Measurements from ENCODE around the gene GPR83. TPM values are rescaled to one million over a fixed set of nuclear protein-coding genes. Genes with fewer than 3 reads are reported as not detected.
A peak's percentile ranks its signal among the peaks of the same experiment; 100 is the strongest.
"Not testable (repeated sequence)": the region's sequence is repeated elsewhere in the genome, so short reads cannot be mapped to it uniquely, and the experiment has no call there.

Gene GPR83
- total RNA-seq, 1 experiment from 2014 or later: 0.11 TPM

GRCh38 chr11:94400050-94400449 is 1.2 kb downstream of the GPR83 start:
- H3K27ac ChIP-seq (ENCODE audit: low read length): no peak overlapping the region
- no peaks in the 10 kb centered on the region for H3K36me3 ChIP-seq (ENCODE audit: insufficient read depth, low read length)
- no peak overlapping the region for H3K9ac ChIP-seq (ENCODE audit: low read length)
- H3K79me2 ChIP-seq (ENCODE audit: low read length): no peaks in the 10 kb centered on the region
- DNase-seq: no peak
- H3K9me3 ChIP-seq (ENCODE audit: low read length): no peaks in the 10 kb centered on the region
- H3K4me1 ChIP-seq (ENCODE audit: low read length): no peaks in the 10 kb centered on the region
- no peaks in the 10 kb centered on the region for H3K9me2 ChIP-seq (replicated peaks; ENCODE audit: insufficient read depth, low read length)
- no peaks in the 10 kb centered on the region for H3K27me3 ChIP-seq (ENCODE audit: low read length)
- no peak overlapping the region for H2AFZ ChIP-seq (ENCODE audit: low read length)
- H3K4me2 ChIP-seq (ENCODE audit: low read depth, low read length, poor library complexity, severe bottlenecking): no peak overlapping the region
- peaks cover 8% of the 10 kb centered on the region; the same call in 1 of the 2 replicates for H4K20me1 ChIP-seq (ENCODE audit: insufficient read depth, low read depth, low read length)
- H3K4me3 ChIP-seq (ENCODE audit: low read length): no peak overlapping the region

GRCh38 chr11:94398101-94398500 is 3.1 kb downstream of the GPR83 start:
- no peak overlapping the region for H2AFZ ChIP-seq (ENCODE audit: low read length)
- H3K9me3 ChIP-seq (ENCODE audit: low read length): no peaks in the 10 kb centered on the region
- no peak overlapping the region for H3K4me3 ChIP-seq (ENCODE audit: low read length)
- H3K36me3 ChIP-seq (ENCODE audit: insufficient read depth, low read length): no peaks in the 10 kb centered on the region
- no peak for DNase-seq
- H3K27ac ChIP-seq (ENCODE audit: low read length): no peak overlapping the region
- H3K4me2 ChIP-seq (ENCODE audit: low read depth, low read length, poor library complexity, severe bottlenecking): no peak overlapping the region
- H3K79me2 ChIP-seq (ENCODE audit: low read length): no peaks in the 10 kb centered on the region
- no peak overlapping the region for H3K9ac ChIP-seq (ENCODE audit: low read length)
- H4K20me1 ChIP-seq (ENCODE audit: insufficient read depth, low read depth, low read length): no peaks in the 10 kb centered on the region
- H3K9me2 ChIP-seq (replicated peaks; ENCODE audit: insufficient read depth, low read length): no peaks in the 10 kb centered on the region
- no peaks in the 10 kb centered on the region for H3K4me1 ChIP-seq (ENCODE audit: low read length)
- H3K27me3 ChIP-seq (ENCODE audit: low read length): no peaks in the 10 kb centered on the region

- Histone ChIP-seq H3K4me3 (ENCODE audit: low read length) (no peak overlapping the region), H3K27me3 (ENCODE audit: low read length) (no peaks in the 10 kb centered on the region), H3K27ac (ENCODE audit: low read length) (no peak overlapping the region), H3K79me2 (ENCODE audit: low read length) (no peaks in the 10 kb centered on the region), H3K4me1 (ENCODE audit: low read length) (no peaks in the 10 kb centered on the region), H3K36me3 (ENCODE audit: insufficient read depth, low read length) (no peaks in the 10 kb centered on the region), H2AFZ (ENCODE audit: low read length) (no peak overlapping the region), H3K9ac (ENCODE audit: low read length) (no peak overlapping the region), H3K4me2 (ENCODE audit: low read depth, low read length, poor library complexity, severe bottlenecking) (no peak overlapping the region), H4K20me1 (ENCODE audit: insufficient read depth, low read depth, low read length) (no peaks in the 10 kb centered on the region), H3K9me2 (replicated peaks; ENCODE audit: insufficient read depth, low read length) (no peaks in the 10 kb centered on the region), H3K9me3 (ENCODE audit: low read length) (no peaks in the 10 kb centered on the region)
- DNase-seq: no peak
Observed at GRCh38 chr11:94396282-94396681, 4.9 kb downstream of the GPR83 start.

GRCh38 chr11:94391937-94392336 is 9.3 kb downstream of the GPR83 start:
- H3K9me2 ChIP-seq (replicated peaks; ENCODE audit: insufficient read depth, low read length); H3K4me1 ChIP-seq (ENCODE audit: low read length); H3K27ac ChIP-seq (ENCODE audit: low read length); H3K9ac ChIP-seq (ENCODE audit: low read length); H3K4me3 ChIP-seq (ENCODE audit: low read length); H3K27me3 ChIP-seq (ENCODE audit: low read length); H3K36me3 ChIP-seq (ENCODE audit: insufficient read depth, low read length); H2AFZ ChIP-seq (ENCODE audit: low read length); H3K9me3 ChIP-seq (ENCODE audit: low read length); H3K4me2 ChIP-seq (ENCODE audit: low read depth, low read length, poor library complexity, severe bottlenecking); DNase-seq; H4K20me1 ChIP-seq (ENCODE audit: insufficient read depth, low read depth, low read length); H3K79me2 ChIP-seq (ENCODE audit: low read length): not testable (repeated sequence)

- peak; percentile 4 for DNase-seq
- Histone ChIP-seq H3K36me3 (ENCODE audit: insufficient read depth, low read length) (no peaks in the 10 kb centered on the region), H3K79me2 (ENCODE audit: low read length) (no peaks in the 10 kb centered on the region), H3K27ac (ENCODE audit: low read length) (no peak overlapping the region), H3K27me3 (ENCODE audit: low read length) (0 out of 2 replicates have a peak, but pooled peaks cover 5% of the 10 kb centered on the region), H2AFZ (ENCODE audit: low read length) (no peak overlapping the region), H3K9me3 (ENCODE audit: low read length) (no peaks in the 10 kb centered on the region), H3K4me2 (ENCODE audit: low read depth, low read length, poor library complexity, severe bottlenecking) (no peak overlapping the region), H4K20me1 (ENCODE audit: insufficient read depth, low read depth, low read length) (no peaks in the 10 kb centered on the region), H3K4me3 (ENCODE audit: low read length) (no peak overlapping the region), H3K4me1 (ENCODE audit: low read length) (no peaks in the 10 kb centered on the region), H3K9ac (ENCODE audit: low read length) (no peak overlapping the region), H3K9me2 (replicated peaks; ENCODE audit: insufficient read depth, low read length) (no peaks in the 10 kb centered on the region)
Observed at GRCh38 chr11:94379613-94380012, 21.6 kb downstream of the GPR83 start.

- H3K9me3 ChIP-seq (ENCODE audit: low read length): no peaks in the 10 kb centered on the region
- H3K79me2 ChIP-seq (ENCODE audit: low read length): no peaks in the 10 kb centered on the region
- H3K4me2 ChIP-seq (ENCODE audit: low read depth, low read length, poor library complexity, severe bottlenecking): no peak overlapping the region
- H2AFZ ChIP-seq (ENCODE audit: low read length): no peak overlapping the region
- no peak for DNase-seq
- no peaks in the 10 kb centered on the region for H3K9me2 ChIP-seq (replicated peaks; ENCODE audit: insufficient read depth, low read length)
- H3K27ac ChIP-seq (ENCODE audit: low read length): no peak overlapping the region
- H3K4me1 ChIP-seq (ENCODE audit: low read length): no peaks in the 10 kb centered on the region
- H3K36me3 ChIP-seq (ENCODE audit: insufficient read depth, low read length): no peaks in the 10 kb centered on the region
- H4K20me1 ChIP-seq (ENCODE audit: insufficient read depth, low read depth, low read length): no peaks in the 10 kb centered on the region
- no peak overlapping the region for H3K4me3 ChIP-seq (ENCODE audit: low read length)
- H3K9ac ChIP-seq (ENCODE audit: low read length): no peak overlapping the region
- 0 out of 2 replicates have a peak, but pooled peaks cover 5% of the 10 kb centered on the region for H3K27me3 ChIP-seq (ENCODE audit: low read length)
Observed at GRCh38 chr11:94376841-94377240, 24.4 kb downstream of the GPR83 start.

GRCh38 chr11:94370576-94370975 is 30.6 kb downstream of the GPR83 start:
- H3K9me2 ChIP-seq (replicated peaks; ENCODE audit: insufficient read depth, low read length); H3K4me1 ChIP-seq (ENCODE audit: low read length); H4K20me1 ChIP-seq (ENCODE audit: insufficient read depth, low read depth, low read length); H3K36me3 ChIP-seq (ENCODE audit: insufficient read depth, low read length); H3K9me3 ChIP-seq (ENCODE audit: low read length); H3K27ac ChIP-seq (ENCODE audit: low read length); DNase-seq; H3K9ac ChIP-seq (ENCODE audit: low read length); H3K79me2 ChIP-seq (ENCODE audit: low read length); H3K27me3 ChIP-seq (ENCODE audit: low read length); H3K4me2 ChIP-seq (ENCODE audit: low read depth, low read length, poor library complexity, severe bottlenecking); H2AFZ ChIP-seq (ENCODE audit: low read length); H3K4me3 ChIP-seq (ENCODE audit: low read length): not testable (repeated sequence)

- not testable (repeated sequence) for H3K79me2 ChIP-seq (ENCODE audit: low read length); H2AFZ ChIP-seq (ENCODE audit: low read length); H4K20me1 ChIP-seq (ENCODE audit: insufficient read depth, low read depth, low read length); H3K27ac ChIP-seq (ENCODE audit: low read length); H3K9me2 ChIP-seq (replicated peaks; ENCODE audit: insufficient read depth, low read length); H3K27me3 ChIP-seq (ENCODE audit: low read length); H3K9me3 ChIP-seq (ENCODE audit: low read length); H3K4me1 ChIP-seq (ENCODE audit: low read length); DNase-seq; H3K4me3 ChIP-seq (ENCODE audit: low read length); H3K9ac ChIP-seq (ENCODE audit: low read length); H3K36me3 ChIP-seq (ENCODE audit: insufficient read depth, low read length); H3K4me2 ChIP-seq (ENCODE audit: low read depth, low read length, poor library complexity, severe bottlenecking)
Observed at GRCh38 chr11:94350850-94351563, 50.2 kb downstream of the GPR83 start.

All from Karpas-422 (cell line).